HS-27A (cell line): Measurements from ENCODE around the gene RSKR.
"Not testable (repeated sequence)": the region's sequence is repeated elsewhere in the genome, so short reads cannot be mapped to it uniquely, and the experiment has no call there.

Experiments
- DNase-seq: peaks from one replicate; pipeline ENCODE4 v3.0.0-alpha.2; 2012; ENCODE audit warnings: low read depth, missing footprints

Gene RSKR

DNA sequence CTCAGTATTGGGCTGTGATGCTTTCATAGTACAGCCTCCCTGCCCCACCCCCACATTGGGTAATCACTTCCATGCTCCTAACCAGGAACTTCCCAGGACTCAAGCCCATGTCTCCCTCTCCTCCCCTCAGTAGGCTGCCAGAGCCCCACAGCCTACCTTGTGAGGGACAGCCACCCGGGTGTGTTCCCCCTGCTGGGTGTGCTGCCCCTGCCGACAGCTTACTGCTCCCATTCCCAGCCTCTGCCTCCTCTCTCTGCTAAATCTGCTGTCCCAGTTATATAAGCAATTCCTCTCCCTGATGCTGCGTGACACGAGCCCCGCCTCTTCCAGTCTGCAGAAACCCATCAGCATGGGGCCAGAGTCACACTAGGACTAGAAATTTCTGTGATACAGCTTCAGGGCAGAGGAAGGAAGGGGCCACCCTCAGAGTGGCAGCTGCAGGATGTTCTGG, at the start of gene RSKR:
Gene RSKR (minus strand): TSS at position 255 of the 451 bp plus-strand sequence. CDS start 24 bp downstream, at position 231.
- DNase-seq: no peak

- no peak for DNase-seq
Measured at GRCh38 chr17:28663723-28664122, 49.7 kb upstream of the RSKR start.

DNA sequence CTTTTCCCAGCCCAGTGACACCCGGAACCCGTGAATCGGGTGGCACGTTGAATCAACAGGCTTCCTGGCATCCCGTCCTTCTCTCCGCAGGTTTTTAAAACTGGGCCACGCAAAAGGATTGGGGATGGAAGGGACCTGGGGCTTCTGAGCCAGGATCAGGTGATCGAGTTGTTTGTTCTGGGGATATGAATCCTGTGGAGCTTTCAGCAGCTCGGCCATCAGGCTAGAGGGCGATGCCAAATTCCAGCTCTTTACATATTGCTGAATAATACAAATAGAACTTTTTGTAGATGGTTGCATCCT, 48.5 kb upstream of the RSKR start:
- DNase-seq: no peak

DNA sequence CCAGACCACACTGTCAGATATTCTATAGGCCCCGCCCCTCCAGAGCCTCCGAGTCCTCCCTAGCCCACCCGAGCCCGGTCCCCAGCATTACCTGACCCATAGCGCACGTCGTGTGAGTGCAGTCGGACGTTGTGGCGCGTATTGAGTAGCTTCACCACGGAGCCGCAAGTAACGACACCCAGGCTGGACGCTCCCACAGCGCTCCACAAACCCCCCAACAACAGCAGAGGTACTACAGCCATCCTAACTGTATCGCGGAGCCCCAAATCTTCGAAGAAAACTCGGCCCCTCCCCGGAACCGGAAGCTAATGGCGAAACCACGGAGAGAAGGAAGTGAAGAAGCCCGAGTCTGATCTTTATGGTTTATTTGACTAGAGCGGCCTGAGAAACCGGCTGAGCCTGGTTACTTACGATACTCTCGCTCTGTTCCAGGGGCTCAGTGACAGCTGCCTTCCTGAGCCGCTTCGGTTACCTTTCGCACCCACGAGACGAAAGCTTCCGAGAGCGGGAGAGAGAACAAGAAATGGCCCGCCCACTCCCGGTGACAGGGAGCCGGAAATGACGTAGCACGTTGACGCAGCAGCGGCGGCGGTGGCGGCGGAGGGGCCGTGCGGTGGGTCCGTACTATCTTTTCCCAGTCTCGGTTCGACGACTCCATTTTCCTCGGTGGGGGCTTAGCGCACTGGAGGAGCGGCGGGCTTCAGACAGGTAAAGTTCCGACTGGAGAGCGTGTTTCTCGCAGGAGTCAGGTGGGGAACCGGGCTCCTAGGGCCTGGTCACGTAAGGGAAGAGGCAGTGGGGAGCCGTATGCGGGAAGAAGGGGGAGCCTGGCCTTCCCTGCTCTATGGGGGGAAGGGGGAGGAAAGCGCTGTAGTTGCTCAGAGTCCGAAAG, 47.9 kb upstream of the RSKR start, which contains the start of the genes SDF2 and SUPT6H:
Gene SDF2 (minus strand): TSS at position 272 of the 892 bp plus-strand sequence. CDS start 30 bp downstream, at position 242.
Gene SUPT6H (plus strand): TSS at position 571 of the 892 bp plus-strand sequence. CDS start 11,197 bp downstream, outside the sequence.
- peak; percentile 54 for DNase-seq

- not testable (repeated sequence) for DNase-seq
Measured at GRCh38 chr17:28659497-28659881, 45.5 kb upstream of the RSKR start.

DNA sequence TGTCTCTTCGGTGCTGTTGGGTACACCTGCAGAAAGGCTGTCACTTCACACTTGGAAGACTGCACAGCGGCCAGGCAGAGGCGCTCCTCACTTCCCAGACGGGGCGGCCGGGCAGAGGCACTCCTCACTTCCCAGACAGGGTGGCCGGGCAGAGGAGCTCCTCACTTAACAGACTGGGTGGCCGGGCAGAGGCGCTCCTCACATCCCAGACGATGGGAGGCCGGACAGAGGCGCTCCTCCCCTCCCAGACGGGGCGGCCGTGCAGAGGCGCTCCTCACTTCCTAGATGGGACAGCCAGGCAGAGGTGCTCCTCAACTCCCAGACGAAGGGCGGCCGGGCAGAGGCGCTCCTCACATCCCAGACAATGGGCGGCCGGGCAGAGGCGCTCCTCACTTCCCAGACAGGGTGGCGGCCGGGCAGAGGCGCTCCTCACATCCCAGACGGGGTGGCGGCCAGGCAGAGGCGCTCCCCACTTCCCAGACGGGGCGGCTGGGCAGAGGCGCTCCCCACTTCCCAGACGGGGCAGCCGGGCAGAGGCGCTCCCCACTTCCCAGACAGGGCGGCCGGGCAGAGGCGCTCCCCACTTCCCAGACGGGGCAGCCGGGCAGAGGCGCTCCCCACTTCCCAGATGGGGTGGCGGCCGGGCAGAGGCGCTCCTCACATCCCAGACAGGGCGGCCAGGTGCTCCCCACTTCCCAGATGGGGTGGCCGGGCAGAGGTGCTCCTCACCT, 44.9 kb upstream of the RSKR start:
- DNase-seq: not testable (repeated sequence)

- DNase-seq: not testable (repeated sequence)
Measured at GRCh38 chr17:28658342-28658741, 44.4 kb upstream of the RSKR start.

- DNase-seq: no peak
Measured at GRCh38 chr17:28657756-28658155, 43.8 kb upstream of the RSKR start.

DNA sequence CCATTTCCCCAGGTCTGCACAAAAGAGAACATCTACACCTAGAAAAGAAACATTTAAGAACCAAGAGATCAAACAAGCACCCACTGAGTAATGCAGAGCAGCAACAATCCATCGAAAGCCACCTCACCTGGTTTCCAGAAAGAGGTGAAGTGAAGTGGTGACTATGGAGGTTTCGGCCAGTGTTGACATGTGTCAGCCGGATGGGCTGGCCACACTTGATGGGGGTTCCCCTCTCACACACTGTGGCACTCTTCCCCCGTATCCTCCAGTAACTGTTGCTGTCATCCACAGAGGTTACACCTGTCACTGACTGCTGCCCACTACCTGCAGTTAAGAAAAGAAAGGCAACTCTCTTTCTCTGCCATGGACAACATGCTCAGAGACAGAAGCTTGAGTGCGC, 41.2 kb upstream of the RSKR start:
- DNase-seq: no peak

DNA sequence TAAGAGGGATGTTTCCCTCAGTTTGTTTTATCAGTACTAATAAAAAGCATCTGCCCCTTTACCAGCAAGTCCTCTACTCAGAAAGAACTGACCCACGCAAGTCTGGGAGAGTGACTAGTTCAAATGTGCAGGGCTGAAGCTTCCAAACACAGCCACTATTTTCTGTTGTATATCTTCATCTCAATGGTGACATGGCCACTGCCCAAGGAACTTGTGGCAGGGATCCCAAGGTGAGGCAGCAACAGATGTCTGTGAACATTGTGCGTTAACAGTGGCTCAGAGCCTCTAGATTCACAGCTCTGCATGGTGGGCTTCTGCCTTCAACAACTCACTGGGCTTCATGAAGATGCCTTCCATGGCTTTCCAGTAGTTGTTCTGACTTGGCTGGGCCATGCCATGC, 34.7 kb upstream of the RSKR start:
- no peak for DNase-seq

DNA sequence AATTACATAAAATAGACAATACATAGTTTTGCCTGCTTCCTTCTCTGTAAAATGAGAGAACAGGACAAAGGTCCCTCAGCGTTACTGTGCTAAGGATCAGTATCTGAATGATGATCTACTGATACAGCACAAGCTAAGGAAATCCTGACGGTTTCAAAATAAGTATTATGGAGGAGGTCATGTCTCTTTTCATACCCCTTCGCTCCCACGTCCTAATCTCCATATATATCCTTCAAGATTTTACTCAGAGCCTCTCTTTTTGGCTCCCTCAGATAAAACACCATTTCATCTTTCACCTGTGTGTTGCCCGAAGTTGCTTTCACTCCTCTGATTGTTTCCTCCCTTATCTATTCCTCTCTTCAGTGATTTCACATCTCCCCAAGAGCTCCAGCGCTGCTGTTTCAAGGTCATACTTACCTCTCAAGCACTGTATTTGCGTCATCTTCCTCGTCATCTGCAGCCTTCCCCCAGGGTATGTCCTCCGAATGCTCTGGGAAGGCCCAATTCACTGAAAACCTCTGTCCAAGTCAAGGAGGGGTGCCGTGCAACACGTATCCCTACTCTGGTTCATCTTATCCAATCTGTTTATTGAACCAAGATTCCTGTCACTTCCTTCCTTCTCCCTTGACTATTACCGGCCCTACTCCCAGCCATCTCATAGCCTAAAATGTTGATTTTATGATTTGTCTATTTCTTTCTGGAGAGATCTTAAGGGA, 32.2 kb upstream of the RSKR start:
- DNase-seq: no peak

DNA sequence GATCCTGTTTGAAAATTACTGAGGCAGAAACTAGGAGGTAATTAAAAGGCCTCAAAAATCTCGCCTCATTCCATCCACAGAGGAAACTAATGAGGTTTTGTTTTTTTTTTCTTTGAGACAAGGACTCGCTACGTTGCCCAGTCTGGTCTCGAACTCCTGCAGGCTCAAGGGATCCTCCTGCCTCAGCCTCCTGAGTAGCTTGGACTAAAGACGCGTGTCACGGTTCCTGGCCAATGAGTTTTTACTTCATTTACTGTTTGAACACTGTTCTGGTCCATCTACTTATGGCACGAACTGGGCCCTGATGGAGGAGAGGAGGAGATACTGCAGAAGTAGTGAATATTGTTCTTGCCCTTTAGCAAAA, 31.6 kb upstream of the RSKR start:
- DNase-seq: no peak

DNA sequence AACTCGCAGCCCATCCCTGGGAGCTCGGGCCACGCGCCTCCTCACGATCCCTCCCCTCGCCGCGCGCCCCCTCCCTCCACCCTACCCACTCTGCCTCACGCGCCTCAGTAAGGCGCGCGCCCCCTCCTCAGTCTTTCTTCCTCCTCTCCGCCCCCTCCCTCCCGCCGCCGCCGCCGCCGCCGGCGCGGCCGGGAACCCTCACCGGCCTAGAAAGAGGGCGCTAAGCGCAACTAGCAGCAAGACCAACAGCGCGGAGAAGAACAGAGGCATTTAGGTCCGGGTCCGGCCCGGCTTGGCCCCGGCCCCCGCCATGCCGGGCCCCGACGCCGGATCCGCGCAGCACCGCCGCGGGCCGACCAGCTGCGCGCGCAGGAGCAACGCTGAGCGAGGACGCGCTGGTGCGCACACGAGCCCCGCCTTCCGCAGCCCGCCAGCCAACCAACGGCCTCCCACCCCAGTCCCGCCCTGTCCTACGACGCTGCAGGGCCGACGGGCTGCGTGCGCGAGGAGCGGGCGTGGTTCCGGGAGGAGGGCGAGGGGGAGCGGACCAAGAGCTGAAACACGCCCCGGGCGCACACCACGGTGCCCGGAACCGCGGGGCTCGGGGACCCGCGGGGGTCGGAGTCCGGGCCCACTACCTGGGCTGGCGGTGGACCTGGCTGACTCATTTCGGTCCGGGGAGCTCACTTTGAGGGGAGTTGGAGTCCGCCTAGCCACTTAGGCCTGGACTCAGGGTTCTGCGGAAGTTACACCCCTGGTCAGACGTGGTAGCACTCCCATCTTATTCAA, 31.0 kb upstream of the RSKR start, which contains the start of gene BLTP2:
Gene BLTP2 (minus strand): TSS at position 372 of the 789 bp plus-strand sequence. CDS start 102 bp downstream, at position 270.
- peak; percentile 57 for DNase-seq

DNA sequence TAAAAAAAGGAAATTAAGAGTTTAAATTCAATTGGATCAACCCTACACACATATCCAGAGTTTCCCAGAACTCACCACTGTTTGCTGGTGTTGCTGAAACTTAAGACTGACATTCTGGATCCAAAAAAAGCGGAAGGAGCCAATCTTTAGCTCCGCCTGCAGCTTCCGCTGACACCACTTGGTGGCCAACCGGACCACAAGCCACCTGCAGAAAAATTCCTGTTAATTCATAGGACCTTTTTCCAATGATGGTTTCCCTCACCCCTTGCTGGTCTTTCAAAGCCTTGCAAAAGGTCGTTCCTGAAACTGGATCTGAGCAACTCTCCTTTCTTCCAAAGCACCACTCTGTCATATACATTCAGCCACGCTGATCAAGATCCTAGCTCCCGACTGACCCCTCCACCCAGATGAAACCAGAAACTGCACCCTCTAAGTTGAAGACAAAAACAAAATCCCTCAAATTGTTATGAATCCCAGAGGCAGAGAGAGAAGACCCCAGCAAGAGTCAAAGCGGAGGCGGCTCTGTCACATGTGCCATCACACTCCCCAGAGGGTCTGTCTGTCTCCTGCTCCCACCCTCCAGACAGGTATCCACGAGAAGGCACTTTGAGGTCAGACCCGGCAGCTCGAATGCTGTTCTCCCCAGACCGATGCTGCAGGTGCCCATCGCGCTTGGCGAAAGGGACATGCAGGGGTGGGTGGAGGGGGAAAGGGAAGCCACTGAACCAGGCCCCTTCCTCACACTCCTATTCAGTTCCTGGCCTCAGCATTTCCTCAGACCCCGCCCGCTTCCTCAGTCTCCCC, 30.2 kb upstream of the RSKR start:
- DNase-seq: no peak

GRCh38 chr17:28641579-28641978, 27.6 kb upstream of the RSKR start:
- DNase-seq: no peak

GRCh38 chr17:28635506-28635905, 21.5 kb upstream of the RSKR start:
- DNase-seq: no peak

DNA sequence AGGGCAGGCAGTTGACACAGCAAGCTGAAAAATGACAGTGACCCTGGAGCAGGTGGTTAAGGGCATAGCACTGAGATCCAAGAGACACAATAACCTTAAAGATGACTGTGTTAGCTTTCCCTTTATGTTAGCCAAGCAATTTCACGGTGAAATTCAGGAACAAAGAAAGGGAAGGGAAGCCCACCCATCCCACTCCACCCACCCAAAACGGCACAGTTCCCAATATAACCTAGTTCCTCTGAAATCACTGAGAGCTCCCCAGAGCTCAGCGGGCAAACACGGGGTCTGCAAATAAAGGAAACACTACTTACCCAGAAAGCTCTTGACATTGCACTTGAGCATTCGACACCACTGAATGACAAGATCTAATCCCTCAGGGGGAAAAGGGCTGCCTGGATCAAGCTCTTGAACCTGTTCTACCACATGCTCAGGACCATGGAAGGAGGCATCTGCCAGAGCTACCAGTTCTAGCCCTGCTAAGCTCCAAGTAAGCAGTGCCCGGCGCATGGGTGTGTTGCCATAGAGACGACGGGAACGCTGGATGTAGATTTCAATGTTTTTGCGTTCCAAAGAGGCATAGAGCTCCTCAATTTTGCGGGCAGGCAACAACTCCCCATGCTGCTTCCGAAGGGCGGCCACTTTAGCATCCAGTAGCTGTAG, 20.4 kb upstream of the RSKR start:
- no peak for DNase-seq

GRCh38 chr17:28626818-28627217, 12.8 kb upstream of the RSKR start:
- DNase-seq: no peak

DNA sequence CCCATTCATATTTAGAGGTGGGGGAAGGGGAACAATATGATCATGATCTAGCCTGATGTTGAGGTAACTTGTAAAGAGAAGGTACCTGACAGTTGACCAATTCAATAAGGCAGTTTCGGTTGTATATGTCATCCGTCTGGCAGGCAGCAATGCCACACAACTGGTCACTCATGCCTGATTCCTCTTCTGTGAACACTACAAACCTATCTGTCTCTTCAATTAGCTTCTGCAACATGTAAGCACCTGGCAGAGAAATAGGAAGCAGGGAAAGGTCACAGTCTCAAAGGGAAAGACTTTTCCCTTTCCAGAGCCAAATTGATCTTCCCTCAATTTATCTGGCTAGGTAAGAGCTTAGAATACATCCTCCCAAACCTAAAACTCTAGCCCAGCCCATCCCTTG, 10.2 kb upstream of the RSKR start:
- no peak for DNase-seq

- no peak for DNase-seq
Measured at GRCh38 chr17:28623696-28624095, 9.7 kb upstream of the RSKR start.
